NCI-H2171 (cell line): ENCODE measurements around the gene PRPF6.
A peak's percentile ranks its signal among the peaks of the same experiment; 100 is the strongest.

Source experiments
- DNase-seq: peaks from one replicate; lab custom pipeline; 2025; lab: John Stamatoyannopoulos, UW

PRPF6 gene

GRCh38 chr20:63980806-63981728 is at the start of gene PRPF6:
Gene PRPF6, plus strand, starts transcription at chr20:63981132. Its CDS starts 114 bp downstream, at chr20:63981246.
- peak; percentile 99 for DNase-seq

GRCh38 chr20:63931735-63932134 is 49.2 kb upstream of the PRPF6 start:
- DNase-seq = no peak

- DNase-seq = no peak
Measured at GRCh38 chr20:63932606-63933160, 48.2 kb upstream of the PRPF6 start.

- DNase-seq = no peak
Measured at GRCh38 chr20:63933646-63934045, 47.3 kb upstream of the PRPF6 start.

- DNase-seq = no peak
Measured at GRCh38 chr20:63934271-63935068, 46.5 kb upstream of the PRPF6 start.

- DNase-seq = no peak
Measured at GRCh38 chr20:63935447-63935846, 45.5 kb upstream of the PRPF6 start.

- DNase-seq = no peak
Measured at GRCh38 chr20:63937596-63937995, 43.3 kb upstream of the PRPF6 start.

- DNase-seq = no peak
Measured at GRCh38 chr20:63939061-63939935, 41.6 kb upstream of the PRPF6 start.

- DNase-seq = no peak
Measured at GRCh38 chr20:63940071-63940471, 40.9 kb upstream of the PRPF6 start.

- no peak for DNase-seq
Measured at GRCh38 chr20:63940472-63941266, 40.3 kb upstream of the PRPF6 start.

- no peak for DNase-seq
Measured at GRCh38 chr20:63941282-63942081, 39.5 kb upstream of the PRPF6 start.

- peak; percentile 30 for DNase-seq
Measured at GRCh38 chr20:63942250-63942951, 38.5 kb upstream of the PRPF6 start.

- peak; percentile 94 for DNase-seq
Measured at GRCh38 chr20:63942969-63943807, 37.7 kb upstream of the PRPF6 start.

GRCh38 chr20:63943808-63944077 is 37.2 kb upstream of the PRPF6 start:
- DNase-seq = no peak

- no peak for DNase-seq
Measured at GRCh38 chr20:63944078-63944941, 36.6 kb upstream of the PRPF6 start.

- DNase-seq = no peak
Measured at GRCh38 chr20:63945031-63945658, 35.8 kb upstream of the PRPF6 start.
